K562 (cell line): ENCODE results near the gene BICC1. TPM values are rescaled to one million over a fixed set of nuclear protein-coding genes. Genes with fewer than 3 reads are reported as not detected.
A peak's percentile ranks its signal among the peaks of the same experiment; 100 is the strongest.

ENCODE experiments used
- ATAC-seq: fragments of 200-7000 bp; cut with Tn5 transposase; 3 replicates; pipeline ENCODE4 v1.9.1; 2020; ENCODE audit warnings: moderate library complexity
- BruUV-seq: library from RNA; stranded (reverse); fragments of 400-500 nt; replicated peaks from 2 replicates; lab custom pipeline; 2021; lab: Mats Ljungman, UMichigan
- CTCF ChIA-PET: fragments of 300-600 bp; formaldehyde crosslinking; extraction: SDS; loops from one replicate; lab custom pipeline; 2021; ENCODE audit warnings: low intra/inter-chr PET ratio; lab: Yijun Ruan, JAX
- POLR2A ChIA-PET: fragments of 300-600, 350-650 bp; sonication (Branson Sonifier 250); formaldehyde crosslinking; extraction: SDS; loops from one replicate; lab custom pipeline; 2021; ENCODE audit warnings: antibody characterized with exemption, inconsistent platforms; lab: Yijun Ruan, JAX
- DNase-seq, 4 experiments: peaks; one replicate each; pipeline versions ENCODE4 v3.0.0 to v3.0.0-alpha.2; 2011 to 2018; ENCODE audit warnings: low spot score in 3 of 4, mixed read lengths in 3 of 4; ENCODE audit errors: extremely low read depth in 1 of 4
- FAIRE-seq: peaks from 2 replicates; lab custom pipeline; 2011; peaks lifted over from hg19 to GRCh38; lab: Jason Lieb, UNC
- H2AFZ ChIP-seq: 2 replicates; pipeline ENCODE4 v1.6.0; 2011; ENCODE audit warnings: low read depth, low read length, control low read depth, inconsistent platforms
- H3K27ac ChIP-seq: fragments of 200-600 bp; 3 replicates; pipeline ENCODE4 v1.8.0; 2011; ENCODE audit warnings: low read depth, mild to moderate bottlenecking, control low read depth, inconsistent platforms, low read length, moderate library complexity, mixed read lengths; ENCODE audit errors: extremely low read depth
- H3K27me3 ChIP-seq, 2 experiments: fragments of 300-600 bp in 1 of 2; 2 replicates in 1 of 2; 3 replicates in 1 of 2; pipeline versions ENCODE4 v1.6.0 to v1.8.0; 2011; ENCODE audit warnings: inconsistent platforms in 2 of 2, low read length in 2 of 2, mild to moderate bottlenecking in 1 of 2, mixed read lengths in 1 of 2, moderate library complexity in 1 of 2; ENCODE audit not compliant: control insufficient read depth in 2 of 2, insufficient read depth in 2 of 2
- H3K36me3 ChIP-seq: fragments of 300-600 bp; 3 replicates; pipeline ENCODE4 v1.8.0; 2011; ENCODE audit warnings: mild to moderate bottlenecking, low read length, inconsistent platforms; ENCODE audit not compliant: control insufficient read depth, insufficient read depth
- H3K4me1 ChIP-seq, 2 experiments: fragments of 200-600 bp in 1 of 2; replicated peaks in 1 of 2; 2 replicates in 1 of 2; 3 replicates in 1 of 2; pipeline versions ENCODE4 v1.5.1 to v1.8.0; 2011; ENCODE audit warnings: inconsistent platforms in 2 of 2, low read length in 2 of 2, mild to moderate bottlenecking in 1 of 2, mixed read lengths in 1 of 2, moderate library complexity in 1 of 2; ENCODE audit not compliant: control insufficient read depth in 2 of 2, insufficient read depth in 2 of 2
- H3K4me2 ChIP-seq: 2 replicates; pipeline ENCODE4 v1.6.1; 2011; ENCODE audit warnings: low read length, control low read depth, inconsistent platforms, mixed read lengths; ENCODE audit not compliant: insufficient read depth
- H3K4me3 ChIP-seq: fragments of 200-600 bp; sonication (generic), shearing (Covaris generic); 2 replicates; pipeline ENCODE4 v1.5.1; 2016; ENCODE audit warnings: control low read depth, inconsistent platforms
- H3K79me2 ChIP-seq: fragments of 200-600 bp; 3 replicates; pipeline ENCODE4 v1.8.0; 2011; ENCODE audit warnings: low read length, inconsistent platforms; ENCODE audit not compliant: control insufficient read depth, insufficient read depth
- H3K9ac ChIP-seq, 2 experiments: 2 replicates each; pipeline versions ENCODE4 v1.6.0 to v1.6.1; 2011; ENCODE audit warnings: low read depth in 2 of 2, low read length in 2 of 2, control low read depth in 1 of 2, inconsistent platforms in 1 of 2, mild to moderate bottlenecking in 1 of 2, mixed read lengths in 1 of 2; ENCODE audit not compliant: insufficient read depth in 1 of 2
- H3K9me1 ChIP-seq: one replicate; pipeline ENCODE4 v1.6.0; 2011; ENCODE audit warnings: inconsistent platforms, mild to moderate bottlenecking, low read length, moderate library complexity; ENCODE audit not compliant: control insufficient read depth, insufficient read depth
- H3K9me3 ChIP-seq: replicated peaks from 2 replicates; pipeline ENCODE4 v1.5.1; 2011; ENCODE audit warnings: low read depth, low read length, inconsistent platforms; ENCODE audit not compliant: control insufficient read depth, insufficient read depth
- H4K20me1 ChIP-seq: replicated peaks from 2 replicates; pipeline ENCODE4 v1.6.1; 2011; ENCODE audit warnings: low read length, inconsistent platforms, mixed read lengths; ENCODE audit not compliant: control insufficient read depth, insufficient read depth
- C11orf30 ChIP-seq: fragments of 450-650 bp; IDR thresholded peaks from 2 replicates; pipeline ENCODE4 v1.6.1; 2016; ENCODE audit warnings: low read depth, mild to moderate bottlenecking
- CREB1 ChIP-seq, 2 experiments: sonication (generic) in 1 of 2; formaldehyde crosslinking in 1 of 2; IDR thresholded peaks; 2 replicates each; pipeline versions ENCODE4 v1.6.1 to v1.8.0; 2012 to 2022; ENCODE audit warnings: inconsistent platforms in 1 of 2, mild to moderate bottlenecking in 1 of 2, missing genetic modification reagents in 1 of 2, moderate library complexity in 1 of 2
- CTCF ChIP-seq, 3 experiments: IDR thresholded peaks in 2 of 3; conservative IDR thresholded peaks in 1 of 3; 2 replicates each; pipeline ENCODE4 v1.5.1; 2011 to 2012; ENCODE audit warnings: low read length in 3 of 3, mild to moderate bottlenecking in 3 of 3, control low read depth in 2 of 3, improper control_type of control experiment in 1 of 3, inconsistent platforms in 1 of 3, low read depth in 1 of 3, mixed read lengths in 1 of 3, moderate library complexity in 1 of 3; ENCODE audit not compliant: insufficient read depth in 2 of 3
- KDM2B ChIP-seq: fragments of 250-450 bp; sonication (Bioruptor Pico); IDR thresholded peaks from 2 replicates; pipeline ENCODE4 v1.8.0; 2021; ENCODE audit warnings: mild to moderate bottlenecking, moderate library complexity
- MAFF ChIP-seq: IDR thresholded peaks from 2 replicates; pipeline ENCODE4 v1.6.1; 2012; ENCODE audit warnings: low read length, improper control_type of control experiment
- MAFG ChIP-seq: fragments of 450-650 bp; conservative IDR thresholded peaks from 2 replicates; pipeline ENCODE4 v1.6.1; 2016; ENCODE audit warnings: missing genetic modification characterization, missing compliant biosample characterization
- MAFK ChIP-seq: IDR thresholded peaks from 2 replicates; pipeline ENCODE4 v1.6.1; 2011; ENCODE audit warnings: low read length, improper control_type of control experiment
- MED1 ChIP-seq: sonication (generic); formaldehyde crosslinking; IDR thresholded peaks from 2 replicates; pipeline ENCODE4 v1.8.1; 2023; ENCODE audit warnings: missing genetic modification reagents, borderline replicate concordance
- NRF1 ChIP-seq, 2 experiments: fragments of 450-650 bp; IDR thresholded peaks in 1 of 2; conservative IDR thresholded peaks in 1 of 2; 2 replicates each; pipeline ENCODE4 v1.6.1; 2014; ENCODE audit warnings: mild to moderate bottlenecking in 2 of 2
- POLR2AphosphoS5 ChIP-seq: IDR thresholded peaks from 2 replicates; pipeline ENCODE4 v1.6.1; 2011; ENCODE audit warnings: mild to moderate bottlenecking, low read depth, low read length, moderate library complexity; ENCODE audit not compliant: control insufficient read depth, insufficient read depth
- POLR2G ChIP-seq: fragments of 200-400 bp; formaldehyde crosslinking; IDR thresholded peaks from 2 replicates; pipeline ENCODE4 v1.6.1; 2017; ENCODE audit warnings: low read depth, mild to moderate bottlenecking, antibody characterized with exemption, low read length, moderate library complexity
- ZNF316 ChIP-seq: fragments of 450-650 bp; IDR thresholded peaks from 2 replicates; pipeline ENCODE4 v1.6.1; 2016
- ZNF57 ChIP-seq: fragments of 450-650 bp; formaldehyde crosslinking; IDR thresholded peaks from 2 replicates; pipeline ENCODE4 v1.4.0; 2020; ENCODE audit warnings: mild to moderate bottlenecking, moderate library complexity
- WGBS: fragments of 100-300 bp; shearing (Covaris generic); methylation state at CpG from one replicate; pipeline ENCODE4 v1.1.6; 2016; ENCODE audit warnings: low coverage, mixed read lengths; ENCODE audit not compliant: insufficient coverage; ENCODE audit errors: missing lambda C conversion rate; 5-methylcytosine and 5-hydroxymethylcytosine counted together
- in situ Hi-C: fragments of 300-500 bp; cut with MboI; formaldehyde crosslinking; loops from 4 replicates; pipeline ENCODE4 v1.15.0; 2018; ENCODE audit warnings: inconsistent platforms, mixed read lengths
- intact Hi-C: fragments of 100-400 bp; cut with micrococcal nuclease; formaldehyde crosslinking; loops from 2 replicates; pipeline ENCODE4 v1.14.2; 2022
- polyA plus RNA-seq, 8 experiments: library from polyadenylated mRNA; depleted of rRNA in 4 of 8; stranded (reverse) in 5 of 8; unstranded in 3 of 8; fragments of >200 nt; fragmentation: Nextera tagmentation in 2 of 8; fragmentation: Illumina TruSeq in 1 of 8; extraction: Ambion mirVana in 2 of 8; extraction: Trizol in 1 of 8; gene quantifications; 2 replicates each; pipeline versions ENCODE4 v1.2.1 to v1.2.3, GENCODE V29; 2011 to 2014; ENCODE audit warnings: inconsistent platforms in 1 of 8, missing spikeins in 1 of 8
- total RNA-seq, 7 experiments: library from RNA; depleted of rRNA in 6 of 7; stranded (reverse); fragments of >200 nt in 6 of 7; fragmentation: Illumina TruSeq in 2 of 7; extraction: Trizol in 2 of 7; gene quantifications; 2 replicates each; pipeline versions ENCODE4 v1.2.1 to v1.2.3, GENCODE V29; 2011 to 2021; ENCODE audit warnings: low replicate concordance in 1 of 7
- TF ChIP-seq, protein P1 (sequence below): fragments of 450-650 bp; IDR thresholded peaks from 2 replicates; pipeline ENCODE4 v1.6.1; 2016; ENCODE audit warnings: borderline replicate concordance

The BICC1 gene
- total and polyA plus RNA-seq, 9 of the 15 experiments (the other 6 are each of a cell fraction or from before 2014, with no cell fraction given) = not detected

- TF ChIP-seq CREB1 (IDR thresholded peaks at IDR 0.05) = no peak
- no peak for TF ChIP-seq CREB1 (CRISPR knock-in tag; IDR thresholded peaks at IDR 0.05)
These were observed 245.6 kb downstream of the BICC1 start (continued) for GRCh38 chr10:58758321-58758720.

DNA sequence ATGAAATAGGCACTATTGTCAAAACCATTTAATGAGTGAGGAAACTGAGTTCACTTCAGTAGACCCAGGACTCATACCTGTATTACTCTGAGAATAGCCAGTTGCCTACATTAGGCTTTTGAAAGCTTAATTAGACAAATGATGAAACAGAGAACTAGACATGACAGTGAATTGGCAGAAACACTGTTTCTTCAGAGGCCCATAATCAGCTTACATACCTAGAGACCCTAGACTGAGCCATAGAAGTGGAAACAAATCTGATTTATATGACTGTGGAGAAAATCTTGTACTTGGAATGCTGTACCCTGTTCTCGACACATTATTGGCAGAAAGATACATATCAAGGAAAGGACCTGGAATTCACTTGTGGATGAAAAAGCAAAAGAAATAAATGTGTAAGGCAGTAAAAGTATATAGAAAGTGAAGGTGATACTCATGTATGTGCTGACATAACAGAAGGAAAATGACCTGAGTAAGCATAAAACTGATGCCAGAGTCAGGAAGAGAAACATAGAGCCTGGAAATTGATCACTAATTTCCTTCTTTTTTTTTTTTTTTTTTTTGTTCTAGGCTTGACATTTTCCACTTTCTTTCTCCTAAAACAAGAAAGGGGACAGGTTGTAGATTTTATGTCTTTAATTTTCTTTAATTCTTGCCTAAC, 251.5 kb downstream of the BICC1 start:
- Histone ChIP-seq H3K9ac (no peak overlapping the region), H4K20me1 (no peaks in the 10 kb centered on the region), H3K36me3 (no peaks in the 10 kb centered on the region), H3K4me1 (no peaks in the 10 kb centered on the region), H3K9me3 (no peaks in the 10 kb centered on the region; the same call in 1 of the 2 replicates), H3K9me1 (no peaks in the 10 kb centered on the region)
- intact Hi-C loops (no loop called here), in situ Hi-C loops (no loop called here)
- no peak for DNase-seq
- FAIRE-seq = no peak
- WGBS = 0% methylated on average over 1 of the region's 1 CpG
- no TSS peak for BruUV-seq
- CTCF ChIA-PET = no interaction called here
- no peak for TF ChIP-seq POLR2G
- no peak for TF ChIP-seq ZNF57 (CRISPR knock-in tag)
- TF ChIP-seq, protein P1, sequence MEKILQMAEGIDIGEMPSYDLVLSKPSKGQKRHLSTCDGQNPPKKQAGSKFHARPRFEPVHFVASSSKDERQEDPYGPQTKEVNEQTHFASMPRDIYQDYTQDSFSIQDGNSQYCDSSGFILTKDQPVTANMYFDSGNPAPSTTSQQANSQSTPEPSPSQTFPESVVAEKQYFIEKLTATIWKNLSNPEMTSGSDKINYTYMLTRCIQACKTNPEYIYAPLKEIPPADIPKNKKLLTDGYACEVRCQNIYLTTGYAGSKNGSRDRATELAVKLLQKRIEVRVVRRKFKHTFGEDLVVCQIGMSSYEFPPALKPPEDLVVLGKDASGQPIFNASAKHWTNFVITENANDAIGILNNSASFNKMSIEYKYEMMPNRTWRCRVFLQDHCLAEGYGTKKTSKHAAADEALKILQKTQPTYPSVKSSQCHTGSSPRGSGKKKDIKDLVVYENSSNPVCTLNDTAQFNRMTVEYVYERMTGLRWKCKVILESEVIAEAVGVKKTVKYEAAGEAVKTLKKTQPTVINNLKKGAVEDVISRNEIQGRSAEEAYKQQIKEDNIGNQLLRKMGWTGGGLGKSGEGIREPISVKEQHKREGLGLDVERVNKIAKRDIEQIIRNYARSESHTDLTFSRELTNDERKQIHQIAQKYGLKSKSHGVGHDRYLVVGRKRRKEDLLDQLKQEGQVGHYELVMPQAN = no peak
- no peak for TF ChIP-seq NRF1 (conservative IDR thresholded peaks at IDR 0.05 in 1 of 2, IDR thresholded peaks at IDR 0.05 in 1 of 2)
- peak; percentile 56 for TF ChIP-seq C11orf30
- TF ChIP-seq POLR2AphosphoS5 = no peak
- peak; percentile 80 for TF ChIP-seq ZNF316
- peak; percentile 38; the same call in 1 of the 2 replicates for TF ChIP-seq MAFF
- TF ChIP-seq MED1 (CRISPR knock-in tag) = no peak
- TF ChIP-seq CTCF (IDR thresholded peaks at IDR 0.05 in 2 of 3, conservative IDR thresholded peaks at IDR 0.05 in 1 of 3; ENCODE audit: insufficient read depth in 2 of 3, low read depth in 1 of 3, low read length in 3 of 3) = no peak
- TF ChIP-seq MAFG (tag) = peak; percentile 59; the same call in 1 of the 2 replicates
- peak; percentile 21; the same call in 1 of the 2 replicates for TF ChIP-seq MAFK
- TF ChIP-seq KDM2B (CRISPR knock-in tag) = no peak
- TF ChIP-seq, all 486 proteins: peak for 5
- H3K27me3 ChIP-seq = no peaks in the 10 kb centered on the region
- H3K4me3 ChIP-seq = no peak overlapping the region
- ATAC-seq = no peak
- no peak overlapping the region for H3K4me2 ChIP-seq
- no peak overlapping the region for H2AFZ ChIP-seq
- POLR2A ChIA-PET = no interaction called here
- H3K27ac ChIP-seq = no peak overlapping the region
- no peaks in the 10 kb centered on the region for H3K79me2 ChIP-seq
